IPS-NIHi7 (cell line): ENCODE results near the gene IRS1.

Experiments used
- DNase-seq: peaks from one replicate; pipeline ENCODE4 v3.0.0; 2012; ENCODE audit warnings: mixed read lengths; ENCODE audit errors: extremely low spot score

The IRS1 gene

GRCh38 chr2:226791056-226791486 lies 8.5 kb downstream of the IRS1 start:
- DNase-seq = peak; percentile 71

- no peak for DNase-seq
Measured at GRCh38 chr2:226790431-226790830, 9.2 kb downstream of the IRS1 start.

GRCh38 chr2:226790011-226790410 lies 9.6 kb downstream of the IRS1 start:
- no peak for DNase-seq

GRCh38 chr2:226788881-226789490 lies 10.6 kb downstream of the IRS1 start:
- no peak for DNase-seq

- DNase-seq = no peak
Measured at GRCh38 chr2:226788064-226788463, 11.6 kb downstream of the IRS1 start.

- no peak for DNase-seq
Measured at GRCh38 chr2:226783885-226784284, 15.7 kb downstream of the IRS1 start.

- DNase-seq = no peak
Measured at GRCh38 chr2:226782092-226782713, 17.4 kb downstream of the IRS1 start.

GRCh38 chr2:226780431-226780830 lies 19.2 kb downstream of the IRS1 start:
- no peak for DNase-seq

GRCh38 chr2:226777611-226778010 lies 22.0 kb downstream of the IRS1 start:
- no peak for DNase-seq

- no peak for DNase-seq
Measured at GRCh38 chr2:226776104-226776503, 23.5 kb downstream of the IRS1 start.

GRCh38 chr2:226775032-226775509 lies 24.5 kb downstream of the IRS1 start:
- DNase-seq = no peak

- DNase-seq = no peak
Measured at GRCh38 chr2:226773291-226773690, 26.3 kb downstream of the IRS1 start.

GRCh38 chr2:226772389-226773179 lies 27.0 kb downstream of the IRS1 start:
- DNase-seq = no peak

- no peak for DNase-seq
Measured at GRCh38 chr2:226771067-226771466, 28.6 kb downstream of the IRS1 start.

- no peak for DNase-seq
Measured at GRCh38 chr2:226767056-226767813, 32.4 kb downstream of the IRS1 start.

- no peak for DNase-seq
Measured at GRCh38 chr2:226766352-226767055, 33.1 kb downstream of the IRS1 start.

GRCh38 chr2:226763320-226763719 lies 36.3 kb downstream of the IRS1 start:
- DNase-seq = no peak

- no peak for DNase-seq
Measured at GRCh38 chr2:226761195-226761583, 38.4 kb downstream of the IRS1 start.

- no peak for DNase-seq
Measured at GRCh38 chr2:226760412-226761194, 39.0 kb downstream of the IRS1 start.

GRCh38 chr2:226759768-226760167 lies 39.9 kb downstream of the IRS1 start:
- no peak for DNase-seq
